Vagina (tissue), 2 donors: Measurements from ENCODE around the gene PRICKLE1. TPM values are rescaled to one million over a fixed set of nuclear protein-coding genes. Genes with fewer than 3 reads are reported as not detected.

Experiments used
- DNase-seq, 2 donors: peaks; one replicate each; pipeline ENCODE4 v3.0.0-alpha.2; 2017; ENCODE audit errors: extremely low spot score in 2 of 2
- H3K27ac ChIP-seq: fragments of 200-600 bp; sonication (generic); one replicate; pipeline ENCODE4 v1.5.1; 2019
- H3K27me3 ChIP-seq: fragments of 200-600 bp; sonication (generic); one replicate; pipeline ENCODE4 v1.5.1; 2019
- H3K36me3 ChIP-seq, 2 donors: fragments of 200-600 bp; sonication (generic); one replicate each; pipeline ENCODE4 v1.5.1; 2017 to 2019
- H3K4me1 ChIP-seq: fragments of 200-600 bp; sonication (generic); one replicate; pipeline ENCODE4 v1.5.1; 2019
- H3K4me3 ChIP-seq, 2 donors: fragments of 200-600 bp; sonication (generic); 1 replicate in 1 of 2; 2 replicates in 1 of 2; pipeline ENCODE4 v1.5.1; 2016 to 2019
- H3K9me3 ChIP-seq: fragments of 200-600 bp; sonication (generic); one replicate; pipeline ENCODE4 v1.5.1; 2019
- CTCF ChIP-seq, 3 experiments: fragments of 450-650 bp in 2 of 3; fragments of 200-600 bp in 1 of 3; sonication (generic) in 1 of 3; IDR thresholded peaks; one replicate each; pipeline ENCODE4 v1.5.1; 2017 to 2019; ENCODE audit warnings: antibody characterized with exemption in 3 of 3, mild to moderate bottlenecking in 2 of 3, moderate library complexity in 2 of 3
- POLR2A ChIP-seq, 2 donors: fragments of 450-650 bp; IDR thresholded peaks; one replicate each; pipeline ENCODE4 v1.6.1; 2017; ENCODE audit warnings: antibody characterized with exemption in 2 of 2, mild to moderate bottlenecking in 2 of 2, moderate library complexity in 2 of 2
- POLR2AphosphoS5 ChIP-seq, 2 donors: sonication (generic); formaldehyde crosslinking; IDR thresholded peaks; one replicate each; pipeline ENCODE4 v1.9.0; 2017; ENCODE audit warnings: antibody characterized with exemption in 2 of 2, mild to moderate bottlenecking in 2 of 2, low read depth in 1 of 2; ENCODE audit not compliant: insufficient read depth in 1 of 2
- intact Hi-C: fragments of 100-400 bp; cut with DNase I; formaldehyde crosslinking; loops from one replicate; pipeline ENCODE4 v1.15.1; 2023
- total RNA-seq: library from RNA; depleted of rRNA; stranded (reverse); fragments of >200 nt; gene quantifications from one replicate; pipeline ENCODE4 v1.2.3, GENCODE V29; 2016

PRICKLE1 gene
- total RNA-seq, 1 donor from 2014 or later: 25.3 TPM

DNA sequence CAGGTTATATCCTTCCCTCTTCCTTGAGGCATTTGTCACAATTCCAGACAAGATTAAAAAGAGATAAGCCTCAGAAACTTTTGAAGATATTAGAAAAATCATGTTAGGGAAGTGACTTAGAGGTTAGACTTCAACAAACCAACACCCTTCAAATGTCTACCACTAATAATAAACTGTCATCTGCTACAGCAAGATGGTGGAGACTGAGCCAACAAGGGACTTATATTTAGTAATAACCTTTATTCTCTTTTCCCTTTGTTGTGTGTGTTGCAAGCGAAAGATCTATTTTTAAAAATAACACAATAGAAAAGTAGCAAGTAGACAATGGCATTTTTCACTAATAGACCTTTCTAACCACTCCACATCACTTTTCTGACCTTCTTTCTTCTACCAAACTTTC, 28.6 kb downstream of the PRICKLE1 start:
- Histone ChIP-seq H3K36me3 (no peaks in the 10 kb centered on the region), H3K27me3 (no peaks in the 10 kb centered on the region), H3K9me3 (no peaks in the 10 kb centered on the region), H3K27ac (no peak overlapping the region), H3K4me3 (no peak overlapping the region), H3K4me1 (no peaks in the 10 kb centered on the region)
- DNase-seq: no peak
- TF ChIP-seq POLR2A (IDR thresholded peaks at IDR 0.05): no peak
- TF ChIP-seq CTCF (IDR thresholded peaks at IDR 0.05): no peak
- TF ChIP-seq POLR2AphosphoS5 (IDR thresholded peaks at IDR 0.05; ENCODE audit: insufficient read depth in 1 of 2, low read depth in 1 of 2): no peak
- intact Hi-C loops: no loop called here

DNA sequence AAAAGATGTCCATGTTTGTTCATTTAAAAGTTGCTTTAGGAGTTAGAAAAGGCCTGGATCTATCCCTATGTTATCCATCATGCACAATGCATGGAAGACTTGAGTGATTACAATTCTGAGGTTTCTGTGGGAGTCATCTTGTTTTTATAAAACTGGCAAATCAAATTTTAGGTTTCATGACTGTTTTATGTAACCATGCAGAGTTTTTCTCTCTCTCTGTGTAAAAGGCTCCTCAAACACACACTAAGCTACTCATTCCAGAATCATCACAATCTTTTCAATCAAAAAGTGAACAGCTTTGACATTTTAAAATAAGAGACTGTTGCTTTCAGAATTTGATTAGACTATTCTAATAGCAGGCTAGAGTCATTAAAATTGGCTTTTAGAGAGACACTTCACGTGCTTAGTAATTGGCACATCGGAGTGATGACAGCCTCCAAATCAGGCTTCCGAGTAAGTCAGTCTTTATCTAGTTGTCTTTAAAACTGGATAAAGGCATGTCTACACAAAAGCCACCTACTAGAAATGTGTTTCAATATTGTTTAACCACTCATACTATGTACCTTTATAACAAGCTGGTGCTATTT, 31.9 kb downstream of the PRICKLE1 start:
- no peak for TF ChIP-seq POLR2A (IDR thresholded peaks at IDR 0.05)
- TF ChIP-seq CTCF (IDR thresholded peaks at IDR 0.05): no peak
- no peak for TF ChIP-seq POLR2AphosphoS5 (IDR thresholded peaks at IDR 0.05; ENCODE audit: insufficient read depth in 1 of 2, low read depth in 1 of 2)
- H3K9me3 ChIP-seq: no peaks in the 10 kb centered on the region

DNA sequence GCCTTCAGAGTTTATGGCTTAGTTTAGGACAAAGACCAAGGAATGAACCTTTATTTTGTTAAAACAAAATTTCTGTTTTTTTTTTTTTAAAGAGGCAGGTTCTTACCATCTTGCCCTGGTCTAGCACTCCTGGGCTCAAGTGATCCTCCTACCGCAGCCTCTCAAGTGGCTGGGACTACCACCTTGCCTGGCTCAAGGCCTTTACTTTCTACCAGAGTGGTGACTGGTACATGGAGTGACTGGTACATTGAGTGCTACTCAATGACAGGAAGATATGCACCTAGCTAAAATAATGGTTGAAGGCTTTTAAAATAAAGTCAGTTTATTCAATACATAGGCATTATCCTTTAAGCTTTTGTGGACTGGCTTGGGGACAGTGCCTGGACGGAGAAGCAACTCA, 32.6 kb downstream of the PRICKLE1 start:
- H3K4me1 ChIP-seq: no peaks in the 10 kb centered on the region
- TF ChIP-seq POLR2AphosphoS5 (IDR thresholded peaks at IDR 0.05; ENCODE audit: insufficient read depth in 1 of 2, low read depth in 1 of 2) (no peak), CTCF (IDR thresholded peaks at IDR 0.05) (no peak), POLR2A (IDR thresholded peaks at IDR 0.05) (no peak)
- no peaks in the 10 kb centered on the region for H3K36me3 ChIP-seq
- intact Hi-C loops: no loop called here
- DNase-seq: no peak
- no peaks in the 10 kb centered on the region for H3K27me3 ChIP-seq
- no peak overlapping the region for H3K27ac ChIP-seq
- no peak overlapping the region for H3K4me3 ChIP-seq
- no peaks in the 10 kb centered on the region for H3K9me3 ChIP-seq

More for the DNA sequence above, 31.9 kb downstream of the PRICKLE1 start:
- H3K27me3 ChIP-seq: no peaks in the 10 kb centered on the region
- DNase-seq: no peak
- H3K36me3 ChIP-seq: no peaks in the 10 kb centered on the region
- intact Hi-C loops: no loop called here
- H3K4me1 ChIP-seq: no peaks in the 10 kb centered on the region
- no peak overlapping the region for H3K4me3 ChIP-seq
- no peak overlapping the region for H3K27ac ChIP-seq

- TF ChIP-seq POLR2A (IDR thresholded peaks at IDR 0.05) (no peak), POLR2AphosphoS5 (IDR thresholded peaks at IDR 0.05; ENCODE audit: insufficient read depth in 1 of 2, low read depth in 1 of 2) (no peak), CTCF (IDR thresholded peaks at IDR 0.05) (no peak)
- H3K9me3 ChIP-seq: no peaks in the 10 kb centered on the region
- no peak overlapping the region for H3K4me3 ChIP-seq
- intact Hi-C loops: no loop called here
- no peak for DNase-seq
- H3K27ac ChIP-seq: no peak overlapping the region
- no peaks in the 10 kb centered on the region for H3K27me3 ChIP-seq
- no peaks in the 10 kb centered on the region for H3K36me3 ChIP-seq
- no peaks in the 10 kb centered on the region for H3K4me1 ChIP-seq
Measured at GRCh38 chr12:42552822-42553221, 36.7 kb downstream of the PRICKLE1 start.

- H3K4me1 ChIP-seq: no peaks in the 10 kb centered on the region
- no peak overlapping the region for H3K4me3 ChIP-seq
- intact Hi-C loops: no loop called here
- no peaks in the 10 kb centered on the region for H3K9me3 ChIP-seq
- TF ChIP-seq CTCF (IDR thresholded peaks at IDR 0.05) (no peak), POLR2A (IDR thresholded peaks at IDR 0.05) (no peak), POLR2AphosphoS5 (IDR thresholded peaks at IDR 0.05; ENCODE audit: insufficient read depth in 1 of 2, low read depth in 1 of 2) (no peak)
- H3K27me3 ChIP-seq: no peaks in the 10 kb centered on the region
- H3K27ac ChIP-seq: no peak overlapping the region
- no peaks in the 10 kb centered on the region for H3K36me3 ChIP-seq
- no peak for DNase-seq
Measured at GRCh38 chr12:42550800-42551199, 38.7 kb downstream of the PRICKLE1 start.
